Dendritic cell treated with granulocyte-macrophage colony-stimulating factor and Interleukin-4, amounts not matched to agents 40 ng/mL and 50 ng/mL, for 4 days (primary cell): ENCODE measurements around the gene SHC1.
"Not testable (repeated sequence)": the region's sequence is repeated elsewhere in the genome, so short reads cannot be mapped to it uniquely, and the experiment has no call there.

Experiments
- H3K27ac Mint-ChIP-seq: one replicate; pipeline ENCODE4 v1.8.0; 2022; ENCODE audit warnings: mild to moderate bottlenecking, mixed read lengths
- H3K27me3 Mint-ChIP-seq: one replicate; pipeline ENCODE4 v1.8.0; 2022; ENCODE audit warnings: mild to moderate bottlenecking, mixed read lengths
- H3K36me3 Mint-ChIP-seq: one replicate; pipeline ENCODE4 v1.8.0; 2022; ENCODE audit warnings: low read depth, mixed read lengths
- H3K4me1 Mint-ChIP-seq: one replicate; pipeline ENCODE4 v1.8.0; 2022; ENCODE audit warnings: low read depth, mixed read lengths
- H3K4me3 Mint-ChIP-seq: one replicate; pipeline ENCODE4 v1.8.0; 2022; ENCODE audit warnings: mild to moderate bottlenecking, moderate library complexity, mixed read lengths
- H3K9me3 Mint-ChIP-seq: one replicate; pipeline ENCODE4 v1.8.0; 2022; ENCODE audit warnings: mixed read lengths
- intact Hi-C: fragments of 100-400 bp; cut with micrococcal nuclease; formaldehyde crosslinking; loops from one replicate; pipeline ENCODE4 v1.15.0; 2022

SHC1 gene

GRCh38 chr1:154982341-154982740, 11.8 kb upstream of the SHC1 start:
- Mint-ChIP-seq H3K27me3 (no peaks in the 10 kb centered on the region), H3K36me3 (peaks cover 29% of the 10 kb centered on the region), H3K9me3 (no peaks in the 10 kb centered on the region), H3K27ac (no peak overlapping the region), H3K4me3 (no peak overlapping the region), H3K4me1 (peaks cover 6% of the 10 kb centered on the region)
- intact Hi-C loops, result loop anchor here (2.0 kb wide), 1 partner anchor 16 kb away; no protein-coding TSS in a partner anchor

DNA sequence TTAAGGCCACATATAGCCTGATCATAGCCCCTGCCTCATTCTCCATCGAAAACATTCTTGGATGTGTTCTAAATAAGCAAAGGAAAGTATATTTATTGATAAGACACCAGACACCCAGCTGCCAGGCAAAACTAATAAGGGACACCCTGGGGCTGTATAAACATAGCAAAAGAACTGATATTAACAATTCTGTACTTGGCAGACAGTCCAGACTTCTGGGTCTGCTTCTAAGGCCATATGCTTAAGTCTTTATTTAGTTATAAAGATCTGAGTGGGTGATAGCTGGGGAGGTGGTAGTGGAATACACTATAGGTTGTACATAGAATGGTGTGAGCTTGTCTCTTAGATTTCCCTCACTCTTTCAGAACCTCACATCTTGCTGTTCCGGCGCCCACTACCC, 7.8 kb upstream of the SHC1 start:
- no peaks in the 10 kb centered on the region for H3K4me1 Mint-ChIP-seq
- H3K9me3 Mint-ChIP-seq, result no peaks in the 10 kb centered on the region
- H3K27me3 Mint-ChIP-seq, result no peaks in the 10 kb centered on the region
- H3K4me3 Mint-ChIP-seq, result no peak overlapping the region
- H3K36me3 Mint-ChIP-seq, result peaks cover 7% of the 10 kb centered on the region
- no peak overlapping the region for H3K27ac Mint-ChIP-seq
- intact Hi-C loops, result no loop called here

GRCh38 chr1:154977762-154978161, 7.2 kb upstream of the SHC1 start:
- not testable (repeated sequence) for H3K27ac Mint-ChIP-seq, H3K4me3 Mint-ChIP-seq

GRCh38 chr1:154975409-154976059, 5.0 kb upstream of the SHC1 start:
- no peak overlapping the region for H3K27ac Mint-ChIP-seq
- no peaks in the 10 kb centered on the region for H3K27me3 Mint-ChIP-seq
- no peaks in the 10 kb centered on the region for H3K9me3 Mint-ChIP-seq
- no peaks in the 10 kb centered on the region for H3K4me1 Mint-ChIP-seq
- H3K4me3 Mint-ChIP-seq, result no peak overlapping the region
- peaks cover 25% of the 10 kb centered on the region for H3K36me3 Mint-ChIP-seq
- intact Hi-C loops, result loop anchor here (1.0 kb wide), 1 partner anchor 8 kb away; the partner anchor contains the start of gene FLAD1

More at GRCh38 chr1:154977762-154978161, 7.2 kb upstream of the SHC1 start:
- H3K4me1 Mint-ChIP-seq, H3K9me3 Mint-ChIP-seq, intact Hi-C loops, H3K36me3 Mint-ChIP-seq, H3K27me3 Mint-ChIP-seq: not testable (repeated sequence)

- Mint-ChIP-seq H3K27me3 (no peaks in the 10 kb centered on the region), H3K4me1 (no peaks in the 10 kb centered on the region), H3K4me3 (no peak overlapping the region), H3K9me3 (no peaks in the 10 kb centered on the region), H3K27ac (no peak overlapping the region), H3K36me3 (peaks cover 31% of the 10 kb centered on the region)
- intact Hi-C loops, result loop anchor here (1.0 to 5.0 kb wide), 4 partner anchors 8 to 76 kb away; partner anchors contain the start of genes ADAM15 and FLAD1
Measured at GRCh38 chr1:154974808-154975408, 4.4 kb upstream of the SHC1 start.

DNA sequence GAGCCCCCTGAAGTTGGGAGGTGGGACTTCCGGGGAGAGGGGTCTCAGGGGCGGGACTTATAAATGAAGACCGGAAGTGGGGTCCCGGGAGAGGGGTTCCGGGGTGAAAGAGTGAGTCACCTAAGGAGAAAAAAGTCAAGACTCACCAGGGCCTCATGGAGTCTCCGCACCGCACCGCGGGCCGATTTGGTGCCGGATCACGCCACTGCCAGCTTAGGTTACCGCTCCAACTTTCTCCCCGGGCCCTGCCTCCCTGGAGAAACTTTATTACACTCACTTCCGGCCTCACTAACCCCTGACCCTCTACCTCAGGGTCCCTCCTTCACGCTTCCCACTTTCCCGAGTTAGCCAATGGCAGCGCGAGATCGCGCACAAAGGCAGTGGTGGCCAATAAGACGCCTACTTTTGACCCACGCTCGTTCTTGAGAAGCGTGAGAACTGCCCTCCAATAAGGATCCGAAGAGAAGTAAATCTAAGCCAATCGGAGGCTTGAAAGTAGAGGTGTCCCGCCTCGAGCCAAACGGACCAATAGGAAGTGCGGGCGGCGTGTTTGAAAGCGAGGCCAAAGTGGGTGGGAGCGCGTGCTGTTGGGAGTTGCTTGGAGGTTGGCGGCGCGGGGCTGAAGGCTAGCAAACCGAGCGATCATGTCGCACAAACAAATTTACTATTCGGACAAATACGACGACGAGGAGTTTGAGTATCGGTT, 3.7 kb upstream of the SHC1 start, which contains the start of gene CKS1B:
Gene CKS1B, plus strand, starts transcription at position 580 of the 706 bp plus-strand sequence. Its CDS starts 65 bp downstream, at position 645.
- H3K4me1 Mint-ChIP-seq, result no peaks in the 10 kb centered on the region
- no peaks in the 10 kb centered on the region for H3K9me3 Mint-ChIP-seq
- no peak within 1 kb of the TSS for H3K4me3 Mint-ChIP-seq
- no peaks in the 10 kb centered on the region for H3K27me3 Mint-ChIP-seq
- H3K36me3 Mint-ChIP-seq, result peaks cover 33% of the 10 kb centered on the region
- intact Hi-C loops, result loop anchor here (1.0 to 5.0 kb wide), 3 partner anchors 33 to 77 kb away; partner anchors contain the start of gene ADAM15
- H3K27ac Mint-ChIP-seq, result no peak within 1 kb of the TSS

DNA sequence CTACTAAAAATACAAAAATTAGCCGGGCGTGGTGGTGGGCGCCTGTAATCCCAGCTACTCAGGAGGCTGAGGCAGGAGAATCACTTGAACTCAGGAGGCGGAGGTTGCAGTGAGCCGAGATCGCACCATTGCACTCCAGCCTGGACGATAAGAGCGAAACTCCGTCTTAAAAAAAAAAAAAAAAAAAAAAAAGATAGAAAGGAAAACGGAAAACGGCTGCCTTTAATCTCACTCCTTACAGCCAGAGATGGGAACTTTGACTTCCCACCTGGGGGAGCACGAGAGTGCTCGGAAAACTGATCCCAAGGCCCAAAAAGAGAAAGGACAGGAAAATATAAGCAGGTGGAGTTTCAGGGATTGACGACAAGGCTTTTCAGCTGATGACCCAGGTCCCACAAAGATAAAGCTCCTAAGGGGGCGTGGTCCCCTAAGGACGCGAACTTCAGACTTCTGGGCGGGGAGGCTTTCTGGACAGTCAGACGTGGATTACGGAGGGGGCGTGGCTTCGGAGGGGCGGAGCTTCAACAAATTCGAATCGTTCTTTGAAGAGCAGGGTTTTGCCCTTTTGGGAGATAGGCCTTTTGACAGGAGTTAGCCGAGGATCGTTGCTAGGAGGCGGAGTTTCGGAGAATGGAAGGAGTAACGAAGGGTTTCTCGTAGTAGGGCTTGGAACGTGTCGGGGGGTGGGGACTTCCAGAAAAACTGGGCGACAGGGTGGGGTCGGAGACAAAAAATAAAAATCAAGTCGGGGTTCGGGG, 3.0 kb upstream of the SHC1 start:
- Mint-ChIP-seq H3K27me3 (no peaks in the 10 kb centered on the region), H3K9me3 (no peaks in the 10 kb centered on the region), H3K4me3 (no peak overlapping the region), H3K36me3 (peaks cover 39% of the 10 kb centered on the region), H3K27ac (no peak overlapping the region), H3K4me1 (no peaks in the 10 kb centered on the region)
- intact Hi-C loops, result loop anchor here (1.0 to 5.0 kb wide), 3 partner anchors 34 to 78 kb away; partner anchors contain the start of gene ADAM15

DNA sequence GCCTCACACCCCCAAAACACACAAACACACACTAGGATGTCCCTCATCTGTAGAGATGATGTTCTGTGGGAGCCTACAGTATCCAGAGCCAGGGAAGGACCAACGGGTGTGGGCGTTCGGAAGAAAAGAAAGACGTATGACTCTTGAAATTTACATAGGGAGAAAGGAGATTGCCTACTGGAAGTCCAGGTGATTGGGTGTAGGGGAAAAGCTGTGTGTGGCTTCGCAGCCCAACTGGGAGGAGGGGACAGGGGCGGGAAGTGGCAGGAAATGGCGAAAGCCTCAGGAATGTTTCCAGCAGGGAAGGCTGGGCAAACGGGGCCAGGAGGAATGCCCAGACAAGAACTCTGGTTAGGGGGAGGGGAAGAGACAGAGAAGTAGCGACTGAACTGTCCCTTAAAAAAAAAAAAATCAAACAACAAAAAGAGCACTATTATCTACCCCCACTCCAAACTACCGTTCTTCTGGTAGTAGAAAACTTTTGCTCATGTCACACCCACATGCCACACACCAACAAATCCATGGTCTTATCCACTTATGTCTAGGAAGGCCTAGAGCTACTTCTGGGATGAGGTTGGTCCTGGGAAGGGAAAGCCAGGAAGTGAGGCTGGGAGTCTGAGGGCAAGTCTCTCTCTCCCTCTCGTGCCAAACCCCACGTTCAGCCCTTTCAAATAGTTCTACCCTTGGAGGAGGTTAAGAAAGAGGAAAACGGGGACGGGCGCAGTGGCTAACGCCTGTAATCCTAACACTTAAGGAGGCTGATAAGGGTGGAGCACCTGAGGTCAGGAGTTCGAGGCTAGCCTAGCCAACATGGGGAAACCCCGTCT, 2.2 kb upstream of the SHC1 start:
- intact Hi-C loops, result loop anchor here (5.0 kb wide), 1 partner anchor 35 kb away; no protein-coding TSS in a partner anchor
- Mint-ChIP-seq H3K9me3 (no peaks in the 10 kb centered on the region), H3K27ac (no peak overlapping the region), H3K27me3 (no peaks in the 10 kb centered on the region), H3K4me1 (no peaks in the 10 kb centered on the region), H3K36me3 (peaks cover 47% of the 10 kb centered on the region), H3K4me3 (no peak overlapping the region)

GRCh38 chr1:154972213-154972516, 1.6 kb upstream of the SHC1 start:
- Mint-ChIP-seq H3K4me3 (no peak overlapping the region), H3K36me3 (peaks cover 52% of the 10 kb centered on the region), H3K27me3 (no peaks in the 10 kb centered on the region), H3K27ac (no peak overlapping the region), H3K4me1 (no peaks in the 10 kb centered on the region), H3K9me3 (no peaks in the 10 kb centered on the region)
- intact Hi-C loops, result loop anchor here (5.0 kb wide), 1 partner anchor 35 kb away; no protein-coding TSS in a partner anchor

- Mint-ChIP-seq H3K27me3 (no peaks in the 10 kb centered on the region), H3K27ac (no peak overlapping the region), H3K36me3 (peaks cover 59% of the 10 kb centered on the region), H3K9me3 (no peaks in the 10 kb centered on the region), H3K4me1 (no peaks in the 10 kb centered on the region), H3K4me3 (peak overlapping the region; percentile 80)
- intact Hi-C loops, result loop anchor here (5.0 kb wide), 1 partner anchor 36 kb away; no protein-coding TSS in a partner anchor
Measured at GRCh38 chr1:154971341-154971998, 923 bp upstream of the SHC1 start.

DNA sequence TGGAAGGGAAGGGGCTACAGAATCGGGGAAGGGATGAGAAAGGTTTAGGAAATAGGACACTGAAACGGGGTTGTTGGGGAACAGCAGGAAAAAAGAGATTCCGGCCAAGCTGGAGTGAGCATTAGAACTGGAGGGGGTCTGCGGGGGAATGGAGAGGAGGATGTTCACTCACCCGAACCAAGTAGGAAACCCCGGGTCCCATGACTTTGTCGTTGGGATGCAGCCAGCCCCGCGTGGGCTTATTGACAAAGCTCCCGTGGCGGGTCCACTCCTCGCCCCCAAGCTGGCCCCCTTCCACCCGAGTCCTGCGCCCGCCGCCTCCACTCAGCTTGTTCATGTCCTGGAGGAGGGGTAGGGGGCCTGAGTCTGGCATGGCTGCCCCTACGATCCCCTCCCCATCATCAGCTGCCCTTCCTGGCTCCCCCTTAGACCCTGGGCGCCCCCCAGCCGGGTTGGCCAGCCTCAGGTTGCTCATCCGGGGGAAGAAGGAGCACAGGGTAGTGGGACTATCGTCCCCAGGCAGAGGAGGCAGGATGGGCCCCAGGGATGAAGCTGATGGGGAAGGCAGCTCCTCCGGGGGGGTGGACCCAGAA, 591 bp downstream of the SHC1 start:
- Mint-ChIP-seq H3K9me3 (no peaks in the 10 kb centered on the region), H3K4me1 (peaks cover 7% of the 10 kb centered on the region), H3K27me3 (no peaks in the 10 kb centered on the region), H3K27ac (peak overlapping the region; percentile 26), H3K36me3 (peaks cover 74% of the 10 kb centered on the region), H3K4me3 (peak overlapping the region; percentile 80)
- intact Hi-C loops, result loop anchor here (5.0 to 10.0 kb wide), 2 partner anchors 37 to 115 kb away; no protein-coding TSS in a partner anchor

- Mint-ChIP-seq H3K4me3 (peak overlapping the region; percentile 37), H3K9me3 (no peaks in the 10 kb centered on the region), H3K27ac (peak overlapping the region; percentile 26), H3K4me1 (peaks cover 7% of the 10 kb centered on the region), H3K27me3 (no peaks in the 10 kb centered on the region), H3K36me3 (peaks cover 81% of the 10 kb centered on the region)
- intact Hi-C loops, result loop anchor here (10.0 kb wide), 1 partner anchor 116 kb away; no protein-coding TSS in a partner anchor
Measured at GRCh38 chr1:154969246-154969645, 1.3 kb downstream of the SHC1 start.
